GM04503 (cell line): ENCODE measurements around the gene PROK2.

Source experiments
- DNase-seq: peaks from one replicate; pipeline ENCODE4 v3.0.0-alpha.2; 2012; ENCODE audit warnings: low read depth

The PROK2 gene

DNA sequence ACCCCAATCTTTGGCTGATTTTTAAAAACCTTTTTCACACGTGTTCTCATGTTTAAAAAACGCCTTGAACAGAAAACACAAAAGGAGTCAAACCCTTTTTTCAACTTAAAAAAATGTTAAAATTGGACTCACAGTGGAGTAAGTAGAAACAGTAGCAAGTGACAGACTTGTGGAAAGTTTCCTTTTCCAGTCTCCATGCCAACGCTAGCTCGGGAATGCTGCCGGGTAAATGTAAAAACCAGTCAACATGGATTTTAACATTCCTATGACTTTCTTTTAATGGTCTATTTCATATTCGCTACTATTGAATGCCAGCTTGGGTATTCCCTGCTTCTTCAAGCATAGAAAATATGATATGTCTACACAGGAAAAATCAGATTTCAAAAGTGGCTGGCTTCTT is 1.6 kb upstream of the PROK2 start:
- no peak for DNase-seq

DNA sequence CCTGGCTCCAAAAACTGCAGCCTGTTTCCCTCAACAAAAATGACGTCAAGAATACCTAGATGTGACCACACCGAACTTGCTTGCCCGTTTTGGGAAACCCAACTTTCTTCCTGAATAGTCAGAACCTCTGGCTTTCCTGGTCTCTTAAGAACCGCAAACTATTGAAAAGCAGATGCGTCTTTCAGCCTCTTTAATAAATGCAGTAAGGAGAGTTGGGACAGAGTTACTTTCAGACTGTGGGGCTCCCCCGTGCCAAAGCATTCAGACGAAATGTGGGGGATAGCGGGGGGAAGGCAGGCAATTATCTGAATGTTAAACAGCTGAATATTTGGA is 1.2 kb upstream of the PROK2 start:
- no peak for DNase-seq

DNA sequence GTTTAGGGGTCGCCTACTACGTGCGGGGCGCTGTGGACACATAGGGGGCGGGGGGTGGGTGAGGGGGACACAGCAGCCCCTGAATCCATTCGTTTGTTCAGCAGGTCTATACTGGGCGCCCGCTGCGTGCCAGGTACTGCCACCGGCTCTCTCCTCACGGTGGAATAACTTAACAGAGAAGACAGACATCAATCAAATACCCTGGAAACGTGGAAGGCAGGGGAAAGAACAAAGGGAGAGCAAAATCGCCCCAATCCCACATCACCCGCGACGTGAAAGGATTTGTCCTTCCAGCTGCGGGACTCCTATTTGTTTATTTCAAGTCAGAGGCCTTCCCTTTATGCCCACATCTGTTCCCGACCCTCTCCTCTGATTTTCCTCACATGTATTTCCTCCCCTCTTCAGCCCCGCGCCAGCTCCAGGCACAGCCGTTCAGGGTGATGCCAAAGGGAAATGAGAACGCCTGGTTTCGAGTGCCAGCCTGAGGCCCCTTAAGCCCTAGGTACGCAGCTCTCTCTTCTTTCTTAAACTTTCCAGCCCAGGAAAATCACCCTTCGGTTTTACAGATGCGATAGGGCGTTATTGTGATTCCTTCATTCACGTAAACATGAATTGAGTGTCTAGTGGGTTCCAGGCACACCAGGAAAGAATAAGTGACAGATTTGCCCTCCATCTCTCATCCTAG is 726 bp upstream of the PROK2 start:
- no peak for DNase-seq

DNA sequence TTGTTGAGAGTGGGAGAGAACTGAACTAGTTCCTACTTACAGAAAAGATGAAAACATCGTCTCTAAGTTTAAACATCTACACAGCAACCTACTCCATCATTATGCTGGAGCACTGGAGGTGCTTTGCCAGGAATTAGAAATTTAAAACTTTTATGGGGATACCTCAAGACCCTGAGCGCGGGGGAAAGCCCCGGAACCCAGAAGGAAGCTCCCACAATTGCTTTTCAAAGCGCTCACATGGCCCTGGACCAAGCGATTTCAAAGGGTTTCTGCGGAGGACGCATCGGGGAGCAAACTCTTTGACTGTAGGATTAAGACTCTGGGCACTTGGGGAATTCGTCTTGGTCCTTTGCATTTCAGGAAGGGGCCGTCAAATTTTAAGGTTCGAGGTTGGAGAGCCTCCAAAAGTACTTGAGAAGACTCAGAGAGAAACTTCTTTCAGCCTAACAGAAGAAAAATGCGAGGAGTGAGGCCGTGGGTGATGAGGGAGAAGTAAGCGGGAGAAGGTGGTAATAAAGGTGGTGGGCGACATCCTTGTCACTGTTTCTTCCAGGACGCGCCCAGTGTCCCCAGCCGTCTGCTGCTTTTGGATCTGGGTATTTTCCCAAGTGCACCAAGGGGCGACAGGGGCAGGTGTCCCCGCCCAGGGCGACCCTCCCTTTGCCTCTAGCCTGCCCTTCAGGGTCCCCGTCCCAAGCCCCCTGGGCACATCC is 591 bp downstream of the PROK2 start:
- no peak for DNase-seq

DNA sequence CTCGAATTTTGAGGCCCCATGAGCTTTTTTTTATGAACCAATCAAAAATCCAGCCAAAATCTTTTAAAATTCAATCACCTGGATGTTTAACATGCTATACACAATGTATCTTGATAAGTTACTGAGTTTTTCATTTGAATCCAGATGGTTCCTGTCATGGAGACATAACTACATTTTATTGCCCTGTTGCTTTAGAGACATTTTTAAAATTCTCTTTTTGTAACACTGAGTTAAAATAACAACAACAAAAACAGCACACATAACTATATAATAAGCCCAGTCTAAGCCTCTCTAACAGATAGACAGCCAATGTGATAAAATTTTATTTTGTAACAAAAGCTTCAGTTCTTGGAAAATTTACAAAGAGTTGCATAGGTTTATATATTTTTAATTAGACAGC is 1.8 kb downstream of the PROK2 start:
- no peak for DNase-seq

DNA sequence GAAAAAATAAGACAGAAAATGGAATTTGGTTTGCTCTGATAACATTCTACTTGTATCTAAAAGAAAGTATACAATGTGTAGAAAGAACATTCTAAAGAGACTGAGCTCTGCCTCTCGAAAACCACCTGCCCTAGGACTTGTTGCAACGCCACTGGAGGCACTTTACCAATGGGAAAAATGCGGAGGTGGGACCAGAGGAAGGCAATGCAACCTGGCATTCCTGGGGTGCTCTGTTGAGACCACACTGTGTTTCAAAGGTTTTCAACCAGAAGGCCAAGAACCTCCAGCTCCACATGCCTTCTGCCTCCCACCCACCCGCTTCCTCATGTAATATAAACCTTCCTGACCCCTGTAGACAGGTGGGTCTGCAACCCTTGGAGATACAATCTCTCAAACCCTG is 4.5 kb downstream of the PROK2 start:
- no peak for DNase-seq

DNA sequence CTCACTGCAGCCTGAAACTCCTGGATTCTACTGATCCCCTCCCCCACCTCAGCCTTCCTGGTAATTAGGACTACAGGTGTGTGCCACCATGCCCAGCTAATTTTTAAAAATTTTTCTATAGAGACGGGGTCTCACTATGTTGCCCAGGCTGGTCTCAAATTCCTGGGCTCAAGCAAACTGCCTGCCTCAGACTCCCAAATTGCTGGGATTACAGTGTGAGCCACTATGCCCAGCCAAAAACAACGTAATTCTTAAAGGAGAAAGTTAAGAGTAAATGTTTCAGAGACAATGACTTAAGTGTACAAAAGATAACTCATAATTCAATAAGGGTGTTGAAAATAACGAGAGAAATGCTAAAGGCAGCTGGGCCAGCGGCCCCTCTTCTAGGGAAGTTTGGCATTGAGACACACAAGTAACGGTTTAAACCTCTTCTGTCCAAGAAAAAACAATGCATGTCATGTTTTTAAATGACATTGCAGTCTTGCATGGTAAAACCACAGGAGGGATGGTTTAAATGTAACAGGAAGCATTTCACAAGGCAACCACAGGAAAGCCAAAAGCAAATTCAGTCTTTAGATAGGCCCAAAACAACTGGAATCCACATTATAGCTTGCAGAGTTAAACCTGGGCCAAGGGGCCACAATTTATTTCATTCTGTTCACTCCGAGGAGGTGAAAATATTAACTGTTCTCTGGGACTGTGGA is 5.1 kb downstream of the PROK2 start:
- DNase-seq = no peak

DNA sequence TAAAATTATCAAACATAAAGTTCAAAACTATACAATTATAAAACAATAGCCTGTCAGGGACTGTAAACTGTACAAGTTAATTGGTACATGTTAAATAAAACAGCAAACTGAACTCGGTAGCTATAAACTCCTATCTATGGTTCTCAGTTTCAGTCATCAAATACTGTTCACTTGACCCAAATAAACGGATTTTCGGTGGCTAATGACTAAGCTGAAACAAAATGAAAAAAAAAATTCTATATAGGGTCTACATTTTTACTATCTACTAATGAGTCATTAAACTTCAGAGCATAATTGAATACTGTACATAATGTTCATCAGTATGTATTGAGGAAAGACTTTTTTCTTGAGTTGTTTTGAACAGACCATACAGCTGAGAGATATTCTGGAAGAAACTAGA is 6.6 kb downstream of the PROK2 start:
- DNase-seq = no peak

DNA sequence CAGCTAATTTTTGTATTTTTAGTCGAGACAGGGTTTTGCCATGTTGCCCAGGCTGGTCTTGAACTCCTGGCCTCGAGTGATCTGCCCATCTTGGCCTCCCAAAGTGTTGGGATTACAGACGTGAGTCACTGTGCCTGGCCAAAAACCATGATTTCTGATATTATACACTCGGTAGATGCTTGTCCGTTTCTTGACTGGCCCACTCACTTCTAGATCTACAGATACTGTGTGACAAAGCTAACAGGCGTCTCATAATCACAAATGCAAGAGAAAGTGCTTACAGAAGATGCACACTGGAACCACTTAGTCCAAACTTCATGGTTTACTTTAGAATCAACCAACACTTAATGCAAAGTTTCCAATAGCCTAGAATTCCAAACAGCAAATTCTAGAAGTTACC is 8.4 kb downstream of the PROK2 start:
- DNase-seq = no peak

DNA sequence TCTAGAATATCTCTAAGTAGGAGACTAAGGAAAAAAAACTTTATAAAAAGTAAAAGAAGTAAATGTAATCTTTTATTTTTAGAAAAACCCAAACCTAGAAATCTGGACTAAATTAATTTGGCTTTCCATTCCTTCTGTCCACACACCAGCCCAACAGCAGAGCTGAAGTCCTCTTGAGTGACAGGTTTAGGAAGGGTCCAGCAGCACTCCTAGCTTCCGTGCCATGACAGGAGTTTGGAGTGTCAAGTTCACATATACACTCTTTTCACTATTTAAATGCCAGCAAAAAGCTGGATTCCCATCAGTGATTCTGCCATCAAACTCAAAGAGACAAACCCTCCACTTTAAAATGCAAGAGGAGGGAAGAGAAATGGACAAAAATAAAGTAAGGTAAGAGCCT is 13.1 kb downstream of the PROK2 start:
- DNase-seq = no peak

DNA sequence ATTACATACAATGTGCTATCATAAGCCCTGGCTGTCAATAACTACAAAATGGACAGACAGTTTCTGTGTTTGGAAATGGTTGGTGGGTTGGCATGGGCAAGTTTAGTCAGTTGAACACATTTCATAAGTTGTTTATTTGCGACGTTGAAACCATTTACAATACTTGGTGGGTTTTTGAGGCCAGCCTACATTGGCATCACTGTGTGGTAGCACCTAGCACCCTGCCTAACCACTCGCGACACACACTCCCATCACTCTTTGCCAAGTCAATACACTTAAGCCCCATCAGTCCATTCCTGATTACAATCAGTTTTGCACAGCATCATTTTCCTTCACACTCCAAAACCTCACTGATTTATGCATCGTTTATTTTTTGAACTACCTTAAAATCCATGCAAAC is 13.8 kb downstream of the PROK2 start:
- no peak for DNase-seq

DNA sequence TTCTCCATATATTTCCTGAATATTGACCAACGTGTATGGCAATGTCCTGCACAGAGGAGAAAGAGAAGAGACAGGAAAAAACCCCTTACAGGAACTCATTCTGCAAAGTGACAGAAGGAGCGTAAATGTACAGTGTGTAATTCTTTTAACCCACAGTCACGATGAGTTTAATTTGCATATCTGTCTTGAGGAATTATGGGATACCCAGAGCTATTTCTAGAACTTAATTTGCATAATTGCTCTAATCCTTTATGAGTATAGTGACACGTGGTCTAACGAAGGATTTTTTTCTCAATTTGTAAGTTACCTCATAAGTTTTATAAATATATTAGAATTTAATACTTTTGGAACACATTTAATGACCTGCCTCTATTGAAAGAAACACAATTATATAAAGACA is 21.5 kb downstream of the PROK2 start:
- no peak for DNase-seq

DNA sequence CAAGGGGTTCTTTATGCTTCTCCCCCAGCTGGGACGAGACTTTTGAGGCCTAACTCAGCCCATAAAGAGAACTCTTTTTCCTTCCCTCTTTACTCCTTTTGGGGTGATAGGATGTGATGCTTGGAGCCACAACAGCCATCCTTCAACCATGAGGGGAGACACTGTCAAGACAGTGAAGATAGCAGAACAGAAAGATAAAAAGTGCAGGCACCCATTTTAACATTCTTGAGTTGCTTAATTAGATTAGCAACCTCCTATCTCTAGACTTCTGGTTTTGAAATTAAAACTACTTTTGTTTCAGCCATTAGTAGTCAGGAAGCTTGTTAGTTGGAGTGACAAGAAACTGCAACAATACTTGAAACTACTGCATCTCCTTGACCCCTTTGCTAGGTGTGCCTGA is 24.8 kb downstream of the PROK2 start:
- no peak for DNase-seq

DNA sequence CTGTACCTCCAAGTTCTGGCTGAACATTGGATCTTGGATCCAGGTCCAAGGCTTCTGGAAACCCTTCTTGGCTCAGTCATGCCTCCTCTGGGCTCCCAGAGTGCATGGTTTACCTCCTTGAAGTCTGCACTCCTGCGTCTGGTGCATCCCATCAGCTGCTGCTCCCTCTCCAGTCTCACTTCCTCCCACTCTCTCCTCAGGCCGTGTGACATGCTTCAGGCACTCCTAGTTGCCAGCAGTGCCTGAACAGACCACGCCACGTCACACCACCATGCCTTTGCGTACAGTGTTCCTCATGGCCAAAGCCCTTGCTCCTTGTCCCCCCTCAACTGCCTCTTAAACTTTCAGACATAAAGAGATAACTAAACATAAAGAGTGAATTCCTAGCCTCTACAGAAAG is 25.5 kb downstream of the PROK2 start:
- no peak for DNase-seq

DNA sequence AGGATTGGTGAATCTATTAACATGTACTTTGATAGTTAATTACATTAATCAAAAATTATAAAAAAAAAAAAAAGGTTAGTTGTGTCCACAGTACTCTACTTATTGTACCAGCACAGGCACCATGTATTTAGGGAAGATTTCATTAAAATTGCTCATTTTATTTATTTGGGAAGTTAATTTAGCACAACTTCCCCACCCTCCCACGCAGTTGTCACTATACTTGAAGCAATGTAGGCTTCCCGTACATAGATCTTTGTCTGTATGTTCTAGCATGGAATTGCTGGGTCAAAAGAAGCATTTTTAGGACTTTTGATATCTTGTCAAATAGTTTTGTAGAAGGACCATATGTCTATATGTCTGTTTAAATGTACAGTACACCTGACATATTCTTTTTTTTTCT is 26.9 kb downstream of the PROK2 start:
- DNase-seq = no peak

DNA sequence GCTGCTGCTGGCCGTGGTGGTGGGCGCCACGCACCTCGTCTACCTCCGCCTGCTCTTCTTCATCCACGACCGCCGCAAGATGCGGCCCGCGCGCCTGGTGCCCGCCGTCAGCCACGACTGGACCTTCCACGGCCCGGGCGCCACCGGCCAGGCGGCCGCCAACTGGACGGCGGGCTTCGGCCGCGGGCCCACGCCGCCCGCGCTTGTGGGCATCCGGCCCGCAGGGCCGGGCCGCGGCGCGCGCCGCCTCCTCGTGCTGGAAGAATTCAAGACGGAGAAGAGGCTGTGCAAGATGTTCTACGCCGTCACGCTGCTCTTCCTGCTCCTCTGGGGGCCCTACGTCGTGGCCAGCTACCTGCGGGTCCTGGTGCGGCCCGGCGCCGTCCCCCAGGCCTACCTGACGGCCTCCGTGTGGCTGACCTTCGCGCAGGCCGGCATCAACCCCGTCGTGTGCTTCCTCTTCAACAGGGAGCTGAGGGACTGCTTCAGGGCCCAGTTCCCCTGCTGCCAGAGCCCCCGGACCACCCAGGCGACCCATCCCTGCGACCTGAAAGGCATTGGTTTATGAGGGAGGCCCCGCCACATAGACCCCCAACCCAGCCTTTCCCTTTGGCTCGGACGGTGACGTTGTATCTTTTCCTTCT is 30.2 kb downstream of the PROK2 start:
- DNase-seq = no peak

DNA sequence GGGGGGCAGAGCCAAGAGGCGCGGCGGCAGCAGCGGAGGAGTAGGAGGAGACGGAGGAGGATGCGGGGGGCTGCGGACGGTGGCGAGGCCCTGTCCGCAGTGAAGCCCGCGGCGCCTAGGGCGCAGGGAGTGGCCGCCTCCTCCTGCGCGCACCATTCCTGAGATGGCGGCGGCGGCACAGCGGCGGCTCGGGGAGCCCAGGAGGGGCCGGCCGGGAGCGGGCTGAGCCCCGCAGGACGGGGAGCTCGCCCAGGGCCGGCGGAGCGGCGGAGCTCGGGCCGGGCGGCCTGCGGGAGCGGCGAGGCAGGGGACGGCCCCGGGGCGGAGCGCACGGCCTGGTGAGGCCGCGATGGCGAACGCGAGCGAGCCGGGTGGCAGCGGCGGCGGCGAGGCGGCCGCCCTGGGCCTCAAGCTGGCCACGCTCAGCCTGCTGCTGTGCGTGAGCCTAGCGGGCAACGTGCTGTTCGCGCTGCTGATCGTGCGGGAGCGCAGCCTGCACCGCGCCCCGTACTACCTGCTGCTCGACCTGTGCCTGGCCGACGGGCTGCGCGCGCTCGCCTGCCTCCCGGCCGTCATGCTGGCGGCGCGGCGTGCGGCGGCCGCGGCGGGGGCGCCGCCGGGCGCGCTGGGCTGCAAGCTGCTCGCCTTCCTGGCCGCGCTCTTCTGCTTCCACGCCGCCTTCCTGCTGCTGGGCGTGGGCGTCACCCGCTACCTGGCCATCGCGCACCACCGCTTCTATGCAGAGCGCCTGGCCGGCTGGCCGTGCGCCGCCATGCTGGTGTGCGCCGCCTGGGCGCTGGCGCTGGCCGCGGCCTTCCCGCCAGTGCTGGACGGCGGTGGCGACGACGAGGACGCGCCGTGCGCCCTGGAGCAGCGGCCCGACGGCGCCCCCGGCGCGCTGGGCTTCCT is 31.0 kb downstream of the PROK2 start, which contains the start of gene GPR27:
TSS of gene GPR27 (plus strand) at position 155 of the 909 bp plus-strand sequence. CDS start at position 350, 195 bp downstream.
- no peak for DNase-seq

DNA sequence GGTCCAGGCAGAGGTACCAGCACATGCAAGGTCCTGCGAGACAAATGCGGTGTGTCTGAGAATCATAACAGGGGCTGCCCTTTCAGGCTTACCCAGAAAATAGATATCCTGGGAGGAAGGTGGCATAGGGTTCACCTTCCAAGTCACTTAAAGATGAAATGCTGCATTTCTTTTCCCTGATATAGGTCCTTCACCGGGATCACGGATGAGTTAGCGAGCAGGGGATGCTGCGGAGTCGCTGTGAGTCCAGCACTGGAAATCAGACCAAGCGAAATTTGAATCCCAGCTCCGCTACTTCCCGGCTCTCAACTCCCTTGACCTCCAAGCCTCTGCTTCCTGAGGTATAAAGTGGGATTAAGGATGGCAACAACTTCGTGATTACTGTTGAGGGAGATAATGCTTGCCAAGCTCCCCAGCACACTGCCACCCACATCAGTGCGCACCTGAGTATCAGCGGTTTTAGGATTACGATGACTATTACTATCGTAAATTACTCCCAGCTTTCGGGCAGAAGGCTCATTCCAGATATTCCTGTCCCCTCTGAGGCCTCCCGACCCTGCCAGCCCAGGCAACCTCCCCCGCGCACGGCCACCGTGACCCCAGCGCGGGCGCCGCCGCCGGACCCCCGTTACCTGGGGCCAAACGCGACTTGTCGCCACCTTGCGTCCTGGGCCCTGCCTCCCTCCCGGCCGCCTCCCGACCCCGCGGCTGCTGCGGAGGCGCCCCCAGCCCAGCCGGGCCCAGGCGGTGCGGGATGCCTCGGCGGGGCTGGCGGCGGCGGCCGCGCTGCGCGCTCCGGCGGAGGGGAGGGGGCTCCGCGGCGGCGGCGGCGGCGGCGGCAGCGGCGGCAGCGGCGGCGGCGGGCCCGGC is 31.9 kb downstream of the PROK2 start:
- DNase-seq = no peak

DNA sequence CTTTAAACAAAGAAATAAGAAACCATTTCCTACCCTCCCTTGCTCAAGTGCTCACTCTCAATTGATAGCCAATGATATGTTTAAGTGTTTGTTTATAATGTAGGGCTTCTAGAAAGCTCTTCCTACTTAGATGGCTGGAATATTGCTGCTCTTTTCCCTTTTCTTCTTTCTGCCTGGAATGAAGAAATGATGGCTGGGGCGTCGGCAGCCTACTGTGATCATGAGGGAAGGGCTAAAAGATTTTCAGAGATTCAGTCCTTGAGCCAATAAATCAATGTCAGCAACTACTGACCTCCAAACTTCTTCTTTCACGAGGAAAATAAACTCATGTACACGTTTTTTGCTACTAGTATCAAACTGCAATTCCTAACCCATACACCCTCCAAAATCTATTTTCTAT is 33.3 kb downstream of the PROK2 start:
- DNase-seq = no peak

DNA sequence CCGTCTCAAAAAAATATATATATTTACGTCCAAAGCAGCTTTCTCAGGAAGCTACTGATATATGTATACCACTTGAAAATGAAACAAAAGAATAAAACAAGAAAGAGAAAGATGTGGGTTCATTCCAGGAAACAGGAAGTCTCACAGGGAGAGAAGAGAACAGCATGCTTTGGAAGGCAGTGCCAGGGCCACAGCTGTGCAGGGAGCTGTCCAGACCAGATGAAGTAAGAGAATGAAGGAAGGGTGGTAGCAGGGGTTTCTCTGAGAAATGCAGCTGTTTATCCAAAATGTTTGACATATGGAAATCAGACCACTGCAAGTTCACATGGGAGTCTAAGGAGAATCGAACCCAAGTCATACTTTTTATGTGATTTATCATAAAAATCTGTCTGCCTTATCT is 40.2 kb downstream of the PROK2 start:
- no peak for DNase-seq

DNA sequence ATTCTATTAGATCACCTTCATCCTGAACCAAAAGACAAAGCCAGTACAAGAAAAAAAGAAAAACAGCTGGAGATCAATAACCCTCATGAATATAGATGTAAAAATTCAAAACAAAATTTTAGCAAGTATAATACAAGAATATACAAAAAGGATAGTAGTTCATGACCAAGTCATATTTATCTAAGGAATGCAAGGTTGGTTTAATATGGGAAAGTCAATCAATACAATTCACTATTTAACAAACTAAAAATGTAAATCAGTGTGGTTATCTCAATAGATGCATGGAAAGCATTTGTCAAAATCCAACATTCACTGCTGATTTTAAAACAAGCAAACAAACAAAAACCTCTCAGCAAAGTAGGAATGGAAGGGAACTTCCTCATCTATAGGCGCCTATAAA is 42.3 kb downstream of the PROK2 start:
- DNase-seq = no peak
